ENCODE data around the gene NR4A1.

DNA sequence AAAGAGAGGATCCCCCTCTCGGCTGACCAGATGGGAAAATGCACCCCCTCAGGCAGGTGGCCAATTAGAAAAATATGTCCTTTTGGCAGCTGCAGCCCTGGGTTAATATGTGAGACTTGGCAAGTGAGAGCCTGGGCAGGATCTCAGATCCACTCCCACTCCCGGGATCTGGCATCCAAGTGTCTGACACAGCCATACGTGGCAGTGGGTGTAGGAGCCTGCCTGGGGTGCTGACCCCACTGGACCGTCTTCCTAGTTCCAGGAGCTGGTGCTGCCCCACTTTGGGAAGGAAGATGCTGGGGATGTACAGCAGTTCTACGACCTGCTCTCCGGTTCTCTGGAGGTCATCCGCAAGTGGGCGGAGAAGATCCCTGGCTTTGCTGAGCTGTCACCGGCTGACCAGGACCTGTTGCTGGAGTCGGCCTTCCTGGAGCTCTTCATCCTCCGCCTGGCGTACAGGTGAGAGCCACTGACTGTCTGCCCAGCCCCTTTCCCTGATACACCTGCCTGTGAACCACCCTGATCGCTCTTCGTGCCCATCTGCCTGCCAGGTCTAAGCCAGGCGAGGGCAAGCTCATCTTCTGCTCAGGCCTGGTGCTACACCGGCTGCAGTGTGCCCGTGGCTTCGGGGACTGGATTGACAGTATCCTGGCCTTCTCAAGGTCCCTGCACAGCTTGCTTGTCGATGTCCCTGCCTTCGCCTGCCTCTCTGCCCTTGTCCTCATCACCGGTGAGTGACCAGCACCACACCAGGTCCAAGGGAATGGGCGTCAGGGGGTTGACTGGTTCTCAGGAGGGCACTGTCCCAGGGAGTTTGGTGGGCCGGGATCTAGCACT lies 5.8 kb downstream of the NR4A1 start:
- TF ChIP-seq POLR2A (IDR thresholded peaks at IDR 0.05): no peak
- TF ChIP-seq, protein P1, sequence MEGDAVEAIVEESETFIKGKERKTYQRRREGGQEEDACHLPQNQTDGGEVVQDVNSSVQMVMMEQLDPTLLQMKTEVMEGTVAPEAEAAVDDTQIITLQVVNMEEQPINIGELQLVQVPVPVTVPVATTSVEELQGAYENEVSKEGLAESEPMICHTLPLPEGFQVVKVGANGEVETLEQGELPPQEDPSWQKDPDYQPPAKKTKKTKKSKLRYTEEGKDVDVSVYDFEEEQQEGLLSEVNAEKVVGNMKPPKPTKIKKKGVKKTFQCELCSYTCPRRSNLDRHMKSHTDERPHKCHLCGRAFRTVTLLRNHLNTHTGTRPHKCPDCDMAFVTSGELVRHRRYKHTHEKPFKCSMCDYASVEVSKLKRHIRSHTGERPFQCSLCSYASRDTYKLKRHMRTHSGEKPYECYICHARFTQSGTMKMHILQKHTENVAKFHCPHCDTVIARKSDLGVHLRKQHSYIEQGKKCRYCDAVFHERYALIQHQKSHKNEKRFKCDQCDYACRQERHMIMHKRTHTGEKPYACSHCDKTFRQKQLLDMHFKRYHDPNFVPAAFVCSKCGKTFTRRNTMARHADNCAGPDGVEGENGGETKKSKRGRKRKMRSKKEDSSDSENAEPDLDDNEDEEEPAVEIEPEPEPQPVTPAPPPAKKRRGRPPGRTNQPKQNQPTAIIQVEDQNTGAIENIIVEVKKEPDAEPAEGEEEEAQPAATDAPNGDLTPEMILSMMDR (IDR thresholded peaks at IDR 0.05): no peak
